GM12892 (cell line): ENCODE measurements around the gene GREB1.
"Not testable (repeated sequence)": the region's sequence is repeated elsewhere in the genome, so short reads cannot be mapped to it uniquely, and the experiment has no call there.

Source experiments
- DNase-seq: peaks from one replicate; pipeline ENCODE4 v3.0.0; 2011; ENCODE audit not compliant: insufficient read length
- FAIRE-seq: peaks from 2 replicates; lab custom pipeline; 2011; peaks lifted over from hg19 to GRCh38; lab: Jason Lieb, UNC
- POLR2A ChIP-seq: IDR thresholded peaks from 2 replicates; pipeline ENCODE4 v1.6.1; 2011; ENCODE audit warnings: low read depth, low read length, control low read depth
- POLR2AphosphoS5 ChIP-seq: IDR thresholded peaks from 2 replicates; pipeline ENCODE4 v1.6.1; 2011; ENCODE audit warnings: low read depth, low read length, control low read depth
- TAF1 ChIP-seq: IDR thresholded peaks from 2 replicates; pipeline ENCODE4 v1.6.1; 2011; ENCODE audit warnings: low read depth, mild to moderate bottlenecking, control low read depth, low read length, borderline replicate concordance

Gene GREB1

GRCh38 chr2:11657195-11657594, 123.3 kb downstream of the GREB1 start:
- DNase-seq (no peak), FAIRE-seq (no peak)
- TF ChIP-seq POLR2A: no peak
- no peak for TF ChIP-seq POLR2AphosphoS5
- TF ChIP-seq TAF1: no peak

GRCh38 chr2:11657646-11658045, 123.8 kb downstream of the GREB1 start:
- DNase-seq: no peak
- no peak for TF ChIP-seq POLR2A
- no peak for TF ChIP-seq TAF1
- TF ChIP-seq POLR2AphosphoS5: no peak
- no peak for FAIRE-seq

GRCh38 chr2:11658208-11659114, 124.6 kb downstream of the GREB1 start:
- no peak for DNase-seq
- TF ChIP-seq POLR2AphosphoS5: no peak
- TF ChIP-seq POLR2A: no peak
- no peak for TF ChIP-seq TAF1

GRCh38 chr2:11659115-11659475, 125.2 kb downstream of the GREB1 start:
- DNase-seq (no peak), FAIRE-seq (no peak)
- TF ChIP-seq POLR2A (no peak), TAF1 (no peak), POLR2AphosphoS5 (no peak)

More at GRCh38 chr2:11658208-11659114, 124.6 kb downstream of the GREB1 start:
- no peak for FAIRE-seq

GRCh38 chr2:11659851-11660250, 126.0 kb downstream of the GREB1 start:
- no peak for FAIRE-seq
- no peak for DNase-seq
- TF ChIP-seq POLR2A (no peak), TAF1 (no peak), POLR2AphosphoS5 (no peak)

- not testable (repeated sequence) for DNase-seq, FAIRE-seq
Measured at GRCh38 chr2:11660396-11660795, 126.6 kb downstream of the GREB1 start.

GRCh38 chr2:11661891-11662435, 128.1 kb downstream of the GREB1 start:
- DNase-seq (no peak), FAIRE-seq (no peak)
- TF ChIP-seq TAF1: no peak
- no peak for TF ChIP-seq POLR2A
- TF ChIP-seq POLR2AphosphoS5: no peak

- FAIRE-seq (no peak), DNase-seq (no peak)
- TF ChIP-seq POLR2A: no peak
- no peak for TF ChIP-seq TAF1
- no peak for TF ChIP-seq POLR2AphosphoS5
Measured at GRCh38 chr2:11662882-11663281, 129.0 kb downstream of the GREB1 start.

GRCh38 chr2:11663427-11663826, 129.6 kb downstream of the GREB1 start:
- DNase-seq (no peak), FAIRE-seq (no peak)
- TF ChIP-seq POLR2A: no peak

- FAIRE-seq (no peak), DNase-seq (no peak)
- TF ChIP-seq POLR2A: no peak
Measured at GRCh38 chr2:11665028-11665427, 131.2 kb downstream of the GREB1 start.

- DNase-seq: no peak
- FAIRE-seq: no peak
- TF ChIP-seq POLR2AphosphoS5: no peak
- TF ChIP-seq POLR2A: no peak
- no peak for TF ChIP-seq TAF1
Measured at GRCh38 chr2:11665510-11666362, 131.9 kb downstream of the GREB1 start.
